ENCODE results near the gene ARHGAP24.

Gene ARHGAP24

GRCh38 chr4:85864259-85865205 is 389.6 kb downstream of the ARHGAP24 start:
- TF ChIP-seq POLR2AphosphoS5 (IDR thresholded peaks at IDR 0.05; ENCODE audit: low read depth, low read length): no peak
- no peak for TF ChIP-seq SIN3A (IDR thresholded peaks at IDR 0.05; ENCODE audit: borderline replicate concordance, insufficient read depth, low read length)
- no peak for TF ChIP-seq TAF1 (IDR thresholded peaks at IDR 0.05; ENCODE audit: borderline replicate concordance, insufficient read depth, low read length)
- TF ChIP-seq REST (IDR thresholded peaks at IDR 0.05; ENCODE audit: insufficient read depth in 1 of 2, low read depth in 2 of 2, low read length in 2 of 2): no peak
- TF ChIP-seq FOXP2 (optimal IDR thresholded peaks at IDR 0.05; ENCODE audit: borderline replicate concordance, extremely low read depth, extremely low read length, insufficient read depth): no peak

- no peak for TF ChIP-seq REST (IDR thresholded peaks at IDR 0.05; ENCODE audit: insufficient read depth in 1 of 2, low read depth in 2 of 2, low read length in 2 of 2)
- no peak for TF ChIP-seq POLR2AphosphoS5 (IDR thresholded peaks at IDR 0.05; ENCODE audit: low read depth, low read length)
- TF ChIP-seq FOXP2 (optimal IDR thresholded peaks at IDR 0.05; ENCODE audit: borderline replicate concordance, extremely low read depth, extremely low read length, insufficient read depth): no peak
- no peak for TF ChIP-seq TAF1 (IDR thresholded peaks at IDR 0.05; ENCODE audit: borderline replicate concordance, insufficient read depth, low read length)
- TF ChIP-seq SIN3A (IDR thresholded peaks at IDR 0.05; ENCODE audit: borderline replicate concordance, insufficient read depth, low read length): no peak
Measured at GRCh38 chr4:85865256-85865655, 390.3 kb downstream of the ARHGAP24 start.

- TF ChIP-seq POLR2AphosphoS5 (IDR thresholded peaks at IDR 0.05; ENCODE audit: low read depth, low read length) (no peak), REST (IDR thresholded peaks at IDR 0.05; ENCODE audit: insufficient read depth in 1 of 2, low read depth in 2 of 2, low read length in 2 of 2) (no peak), FOXP2 (optimal IDR thresholded peaks at IDR 0.05; ENCODE audit: borderline replicate concordance, extremely low read depth, extremely low read length, insufficient read depth) (no peak), SIN3A (IDR thresholded peaks at IDR 0.05; ENCODE audit: borderline replicate concordance, insufficient read depth, low read length) (no peak), TAF1 (IDR thresholded peaks at IDR 0.05; ENCODE audit: borderline replicate concordance, insufficient read depth, low read length) (no peak)
Measured at GRCh38 chr4:85866508-85866907, 391.6 kb downstream of the ARHGAP24 start.

GRCh38 chr4:85867271-85867670 is 392.3 kb downstream of the ARHGAP24 start:
- TF ChIP-seq FOXP2 (optimal IDR thresholded peaks at IDR 0.05; ENCODE audit: borderline replicate concordance, extremely low read depth, extremely low read length, insufficient read depth) (no peak), REST (IDR thresholded peaks at IDR 0.05; ENCODE audit: insufficient read depth in 1 of 2, low read depth in 2 of 2, low read length in 2 of 2) (no peak), SIN3A (IDR thresholded peaks at IDR 0.05; ENCODE audit: borderline replicate concordance, insufficient read depth, low read length) (no peak), POLR2AphosphoS5 (IDR thresholded peaks at IDR 0.05; ENCODE audit: low read depth, low read length) (no peak)
